ENCODE data around the gene SLC25A19.

SLC25A19 gene

DNA sequence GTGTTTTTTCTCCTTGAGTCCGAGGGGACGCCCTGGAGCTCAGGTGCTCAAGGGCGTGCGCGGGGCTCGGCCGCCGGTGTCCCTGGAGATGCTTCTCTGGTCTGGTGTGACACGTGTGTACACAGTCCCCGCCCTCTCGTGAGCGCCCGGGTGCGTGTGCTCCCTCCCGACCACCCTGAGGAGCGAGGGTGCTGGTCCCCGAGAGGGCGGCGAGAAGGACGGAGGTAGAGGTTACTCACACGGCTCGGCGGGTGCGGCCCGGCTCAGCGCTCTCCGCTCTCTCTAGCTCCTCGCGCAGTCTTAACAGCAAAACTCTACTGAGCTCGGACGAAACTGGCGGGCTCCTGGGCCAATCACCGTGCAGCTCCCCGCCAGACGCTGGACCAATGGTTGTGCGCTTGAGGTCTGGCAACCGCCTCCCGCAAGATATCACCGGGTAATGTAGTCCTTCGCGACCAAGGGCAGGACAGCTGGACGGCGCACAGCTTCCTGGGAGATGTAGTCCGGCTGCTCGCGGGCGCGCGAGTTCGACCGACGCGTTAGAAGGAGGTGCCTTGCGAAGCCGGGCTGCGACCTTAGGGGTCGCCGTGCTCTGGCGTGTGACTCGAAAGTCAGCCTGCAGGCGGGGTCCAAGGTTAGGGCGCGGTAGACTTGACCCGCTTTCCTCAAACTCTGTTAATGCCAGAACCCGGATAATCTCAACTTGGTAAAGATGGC lies at the start of gene SLC25A19:
SLC25A19 (minus strand) TSS at position 319 of the 717 bp plus-strand sequence. CDS start 2,669 bp downstream, outside the sequence.
- no peak for FAIRE-seq

DNA sequence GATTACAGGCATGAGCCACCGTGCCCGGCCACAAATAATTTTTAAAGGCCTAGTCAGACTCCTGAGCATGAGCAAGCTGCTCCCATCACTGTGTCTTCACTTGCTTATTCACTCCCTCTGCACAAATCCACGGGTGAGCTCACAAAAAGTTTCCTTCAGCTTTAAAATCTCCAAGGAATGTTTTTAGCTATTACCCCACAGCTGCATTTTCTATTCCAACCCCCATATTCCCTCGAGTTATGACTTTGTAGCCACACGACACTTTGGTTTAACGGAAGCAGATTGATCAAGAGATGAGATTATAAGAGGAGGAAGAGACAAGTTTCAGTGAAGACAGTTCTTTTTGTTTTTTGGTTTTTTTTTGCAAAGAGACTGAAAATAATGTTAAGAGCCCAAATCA lies 49.1 kb upstream of the SLC25A19 start:
- FAIRE-seq = no peak

DNA sequence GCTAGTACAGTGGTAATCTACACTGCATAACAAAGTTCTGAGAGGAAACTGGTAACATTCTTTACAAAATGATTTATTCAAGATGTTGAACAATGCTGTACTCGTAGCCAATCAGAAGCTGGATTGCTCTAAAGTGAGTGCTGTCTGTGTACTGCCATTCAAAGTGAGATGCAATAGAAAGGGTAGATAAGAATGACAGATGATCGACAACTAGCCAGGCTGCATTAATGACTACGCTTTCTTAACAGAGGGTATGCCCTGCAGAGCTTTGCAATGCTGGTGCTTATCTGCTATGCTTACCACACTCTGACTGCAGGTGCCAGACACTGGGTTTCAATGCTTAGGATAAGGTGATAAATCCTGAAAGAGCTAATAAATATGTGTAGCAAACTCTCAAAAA lies 46.1 kb upstream of the SLC25A19 start:
- no peak for FAIRE-seq

DNA sequence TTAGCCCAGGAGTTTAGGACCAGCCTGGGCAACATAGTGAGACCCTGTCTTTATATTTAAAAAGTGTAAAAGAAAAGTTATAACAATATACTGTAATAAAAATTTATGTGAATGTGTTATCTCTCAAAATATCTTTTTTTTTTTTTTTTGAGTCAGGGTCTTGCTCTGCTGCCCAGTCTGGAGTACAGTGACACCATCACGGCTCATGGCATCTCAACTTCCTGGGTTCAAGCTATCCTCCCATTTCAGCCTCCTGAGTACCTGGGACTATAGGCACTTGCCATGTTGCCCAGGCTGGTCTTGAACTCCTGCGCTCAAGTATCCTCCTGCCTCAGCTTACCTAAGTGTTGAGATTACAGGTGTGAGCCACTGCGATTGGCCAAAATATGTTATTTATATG lies 45.5 kb upstream of the SLC25A19 start:
- FAIRE-seq = no peak

DNA sequence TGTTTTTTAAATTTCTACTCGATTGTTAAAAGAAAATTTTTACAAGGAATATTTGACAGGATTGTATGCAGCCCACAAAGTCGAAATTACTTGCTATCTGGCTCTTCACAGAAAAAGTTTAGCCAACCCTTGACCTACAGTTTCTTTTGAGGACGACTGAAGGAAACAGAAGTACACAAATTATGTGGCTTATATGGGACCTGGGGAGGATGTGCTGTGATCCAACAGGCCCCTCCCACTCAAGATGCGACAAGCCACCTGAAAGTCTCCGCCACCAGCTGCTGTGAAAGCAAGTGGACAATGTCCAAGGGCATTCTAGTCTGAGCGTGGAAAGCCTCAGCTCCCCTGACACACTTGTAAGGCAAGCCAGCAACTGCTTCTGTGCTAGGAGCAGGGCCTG lies 42.4 kb upstream of the SLC25A19 start:
- FAIRE-seq = no peak

DNA sequence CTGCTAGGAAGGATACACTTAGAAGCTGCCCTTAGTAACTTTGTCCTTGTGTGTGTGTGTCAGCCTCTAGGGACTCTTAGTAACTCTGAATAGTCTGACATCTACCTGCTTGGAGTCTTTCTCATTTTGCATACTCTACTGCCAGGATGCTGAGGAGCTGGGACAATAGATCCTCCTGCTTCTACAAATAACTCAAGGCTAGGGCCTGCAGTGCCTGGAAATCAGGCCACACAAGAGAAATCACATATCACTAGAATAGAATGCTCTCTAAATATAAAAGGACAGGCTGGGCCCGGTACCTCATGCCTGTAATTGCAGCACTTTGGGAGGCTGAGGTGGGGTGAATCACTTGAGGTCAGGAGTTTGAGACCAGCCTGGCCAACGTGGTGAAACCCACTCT lies 38.5 kb upstream of the SLC25A19 start:
- FAIRE-seq = no peak

DNA sequence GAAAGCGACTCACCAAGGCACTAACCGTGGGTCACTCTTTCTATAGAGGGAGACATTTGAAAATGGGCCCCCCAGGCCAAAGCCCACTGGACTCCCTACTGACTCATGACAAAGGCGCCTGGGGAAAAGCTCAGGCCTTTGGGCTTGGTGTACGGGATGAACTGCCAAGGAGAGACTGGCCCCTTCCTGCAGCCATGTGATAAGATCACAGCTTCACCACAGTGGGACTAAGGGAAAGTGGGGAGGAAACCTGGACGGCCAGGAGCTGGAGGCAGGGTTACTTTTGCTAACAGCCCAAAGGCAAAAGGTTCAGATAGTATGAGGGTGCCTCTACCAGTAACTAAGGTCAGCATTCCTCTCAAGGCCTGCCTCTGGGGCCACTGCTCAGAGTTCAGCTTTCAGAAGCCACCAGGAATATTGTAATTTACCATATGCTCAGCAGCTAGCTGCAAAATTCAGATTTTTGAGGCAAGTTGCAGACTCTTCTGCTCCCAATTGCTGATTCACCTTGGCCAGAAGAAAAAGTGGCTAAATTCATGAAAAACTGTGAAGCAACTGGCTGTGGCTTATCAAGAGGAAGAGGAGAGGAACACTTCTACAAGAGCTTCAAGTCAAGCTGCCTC lies 37.1 kb upstream of the SLC25A19 start:
- FAIRE-seq = no peak

DNA sequence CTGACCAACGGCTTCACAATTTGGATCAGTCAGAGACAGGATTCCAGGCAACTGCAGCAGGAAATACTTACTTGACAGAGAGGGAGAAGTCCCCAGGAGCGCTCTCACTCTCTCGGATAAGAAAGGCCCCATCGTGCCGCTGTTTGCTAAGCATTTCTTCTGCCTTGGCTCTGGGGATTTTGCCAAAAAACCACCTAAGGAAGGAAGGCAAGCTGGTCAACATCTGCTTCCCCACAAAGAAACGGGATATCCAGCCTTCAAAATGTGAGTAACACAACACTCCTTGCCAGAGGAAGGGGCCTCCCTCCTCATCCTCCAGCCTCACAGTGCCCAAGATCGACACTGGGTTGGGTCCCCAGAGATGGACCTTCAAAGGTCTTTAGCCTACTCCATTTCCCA lies 36.6 kb upstream of the SLC25A19 start:
- no peak for FAIRE-seq

DNA sequence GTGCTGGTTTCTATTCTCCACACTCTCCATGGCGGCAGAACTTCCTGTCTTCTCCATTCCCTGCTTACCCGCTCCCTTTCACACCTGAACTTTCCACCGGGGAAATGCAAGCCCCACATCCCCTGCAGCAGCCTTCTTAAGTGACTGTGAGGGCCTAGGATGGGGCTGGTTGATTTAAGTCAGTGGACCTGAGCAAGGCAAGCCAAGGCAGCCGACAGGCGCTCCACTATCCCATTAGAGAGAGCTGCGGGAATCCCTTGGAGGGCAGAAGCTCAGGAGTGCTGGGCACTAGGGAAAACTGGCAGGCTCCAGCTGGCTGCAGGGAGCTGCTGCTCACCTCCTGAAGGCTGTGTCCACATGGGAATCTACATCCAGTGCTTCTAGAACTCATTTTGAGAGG lies 36.1 kb upstream of the SLC25A19 start:
- no peak for FAIRE-seq

DNA sequence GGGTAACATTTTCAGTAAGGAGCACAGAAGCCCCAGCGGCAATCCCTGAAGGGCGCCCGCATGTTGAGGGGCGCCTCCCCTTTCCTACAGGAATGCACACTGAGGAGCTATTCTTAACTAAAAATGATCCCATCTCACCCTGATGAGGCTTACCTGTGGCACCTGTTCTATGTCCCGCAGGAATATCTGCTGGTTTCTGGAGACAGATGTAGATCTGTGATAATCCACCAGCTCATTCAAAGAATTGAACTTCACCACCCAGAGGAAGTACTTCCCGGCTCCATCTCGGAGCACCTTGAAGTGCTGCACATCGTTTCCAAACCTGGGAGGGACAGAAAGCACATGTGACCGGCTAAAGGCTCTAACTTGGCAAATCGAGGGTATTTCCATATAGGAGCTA lies 32.3 kb upstream of the SLC25A19 start:
- FAIRE-seq = no peak

DNA sequence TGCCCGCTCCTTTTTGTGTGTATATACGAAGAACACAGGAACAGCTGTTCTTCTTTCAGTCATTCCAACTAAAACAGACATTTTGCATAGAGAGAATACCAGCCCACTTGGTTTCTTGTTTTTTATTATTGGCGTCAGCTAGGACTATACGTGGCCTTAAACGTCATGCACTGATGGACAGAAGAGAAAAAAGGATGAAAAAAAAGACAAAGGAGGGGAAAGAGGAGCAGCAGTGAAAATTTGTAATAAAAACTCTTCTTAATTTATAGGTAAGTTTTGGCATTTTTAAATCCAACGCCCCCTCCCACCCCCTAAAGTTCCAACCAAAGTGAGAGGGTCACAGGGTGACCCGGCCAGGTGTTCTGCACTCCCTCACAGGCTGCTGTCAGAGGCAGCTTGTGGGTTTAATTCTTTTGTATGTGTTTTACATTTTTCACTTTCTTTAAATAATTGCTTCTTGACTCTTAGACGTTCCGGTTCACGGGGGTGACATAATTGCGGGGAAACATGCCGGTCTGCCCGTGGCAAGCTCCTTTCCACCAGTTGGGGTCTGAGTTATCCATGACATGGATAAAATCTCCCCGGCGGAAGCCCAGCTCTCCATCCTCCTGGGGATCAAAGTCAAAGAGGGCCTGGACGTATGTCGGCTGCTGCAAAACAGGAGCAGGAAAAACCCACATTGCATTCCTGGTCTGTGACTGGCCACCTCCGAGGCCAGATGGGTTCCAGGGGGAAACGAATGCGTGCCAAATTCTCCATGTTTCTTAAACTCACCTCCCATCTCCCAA lies 30.9 kb upstream of the SLC25A19 start:
- FAIRE-seq = no peak

DNA sequence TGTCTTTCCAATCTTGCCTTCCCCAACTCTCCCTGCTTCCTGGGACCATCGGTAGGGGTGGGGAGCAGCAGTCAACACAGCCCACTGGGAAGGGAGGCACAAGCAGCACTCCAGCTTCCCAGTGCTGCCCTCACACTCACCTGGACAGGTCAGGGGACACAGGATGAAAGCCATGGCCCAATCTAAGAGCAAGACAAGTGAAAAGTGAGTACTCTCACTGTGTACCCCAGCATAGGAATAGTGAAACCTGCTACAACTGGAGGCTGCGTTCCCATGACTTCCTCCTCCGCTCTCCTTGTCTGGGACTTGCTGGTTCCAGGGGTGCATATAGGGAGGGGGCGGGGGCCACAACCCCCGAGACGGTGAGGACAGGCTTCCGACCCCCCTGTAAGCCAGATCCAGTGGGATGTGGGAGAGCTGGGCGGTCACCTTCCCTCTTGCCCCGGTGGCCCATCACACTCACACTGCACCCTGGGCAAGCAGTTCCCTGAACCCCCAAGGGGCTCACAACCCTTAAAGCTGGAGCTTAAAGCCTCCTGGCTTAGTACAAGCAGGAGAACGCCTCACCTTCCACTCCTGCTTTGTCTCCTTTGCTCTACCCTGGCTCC lies 29.5 kb upstream of the SLC25A19 start:
- FAIRE-seq = no peak

DNA sequence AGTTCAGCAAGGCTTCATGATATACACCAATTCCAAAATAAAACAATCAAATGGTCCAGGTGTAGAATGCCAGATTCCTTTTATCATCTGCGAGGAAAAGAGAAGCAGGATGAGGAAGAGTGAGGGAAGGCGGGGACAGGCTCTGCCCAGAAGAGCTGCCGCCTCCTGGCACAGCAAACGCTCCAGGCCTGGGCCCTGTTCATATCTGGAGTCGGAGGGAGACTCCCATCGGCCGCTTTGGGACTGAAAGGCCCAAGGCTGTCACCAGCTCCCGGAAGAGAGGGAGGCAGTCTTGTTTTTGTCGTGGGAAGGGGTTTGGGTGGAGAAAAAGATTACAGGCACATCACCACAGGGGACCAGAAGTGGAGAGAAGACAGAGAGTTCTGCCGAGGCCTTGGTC lies 29.0 kb upstream of the SLC25A19 start:
- no peak for FAIRE-seq

DNA sequence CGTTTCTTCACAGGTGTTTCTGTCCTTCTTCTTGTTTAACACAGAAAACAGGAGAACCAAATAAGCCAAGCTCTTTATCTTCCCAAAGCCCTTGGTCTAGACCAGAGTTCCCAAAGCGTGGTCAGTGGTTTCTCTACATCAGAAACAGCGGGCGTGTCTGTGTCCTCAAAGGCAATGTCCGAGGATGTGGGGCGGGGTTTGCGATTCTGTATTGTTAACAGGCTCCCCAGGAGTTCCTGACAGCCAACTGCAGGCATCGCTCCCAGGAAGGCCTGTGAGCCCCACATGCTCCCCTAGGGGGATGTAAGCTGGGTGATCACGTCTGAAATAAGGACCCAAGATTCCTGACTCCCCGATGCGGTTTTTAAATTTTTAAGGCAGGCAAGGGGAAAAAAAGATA lies 28.4 kb upstream of the SLC25A19 start:
- FAIRE-seq = no peak

DNA sequence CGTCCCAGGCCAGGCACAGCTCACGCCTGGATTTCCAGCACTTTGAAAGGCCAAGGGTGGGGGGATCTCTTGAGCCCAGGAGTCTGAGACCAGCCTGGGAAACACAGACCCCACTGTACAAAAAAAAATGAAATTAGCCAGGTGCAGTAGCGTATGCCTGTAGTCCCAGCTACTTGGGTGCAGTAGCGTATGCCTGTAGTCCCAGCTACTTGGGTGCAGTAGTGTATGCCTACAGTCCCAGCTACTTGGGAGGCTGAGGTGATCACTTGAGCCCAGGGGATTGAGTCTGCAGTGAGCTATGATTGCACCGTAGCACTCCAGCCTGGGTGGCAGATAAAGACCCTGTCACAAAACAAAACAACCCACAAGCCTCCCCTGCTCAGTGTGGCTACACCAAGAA lies 27.0 kb upstream of the SLC25A19 start:
- no peak for FAIRE-seq

DNA sequence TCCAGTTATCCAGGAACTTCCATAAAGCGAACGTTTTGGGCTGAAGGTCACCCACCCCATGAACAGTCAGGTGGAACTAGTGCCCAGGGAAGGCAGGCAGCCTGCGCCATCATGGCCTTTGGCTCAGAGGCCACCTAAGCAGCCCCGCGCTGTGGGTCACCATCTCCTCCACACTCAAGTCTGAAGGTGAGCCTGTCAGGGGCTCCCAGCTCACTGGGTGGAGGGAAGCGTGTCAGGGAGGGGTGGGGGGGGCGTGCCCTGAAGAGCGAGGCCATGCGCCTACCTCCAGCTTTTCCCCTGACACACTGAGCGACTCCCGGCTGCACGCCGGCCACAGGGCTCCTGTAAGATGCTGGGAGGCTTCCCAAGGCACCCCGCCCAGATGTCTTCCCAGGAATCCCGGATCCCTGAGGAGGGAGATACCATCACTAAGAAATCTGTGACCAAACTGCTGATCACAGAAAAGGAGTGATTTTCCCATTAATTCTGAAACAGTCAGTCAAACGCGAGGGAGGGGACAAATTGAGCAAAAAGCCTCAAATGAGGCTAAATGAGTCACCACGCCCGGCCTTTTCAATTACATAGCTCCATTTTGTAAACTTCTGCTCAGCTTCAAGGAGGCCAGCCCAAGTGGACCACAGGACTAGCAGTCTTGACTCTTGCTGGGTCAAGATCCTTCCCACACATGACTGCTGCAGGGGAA lies 26.5 kb upstream of the SLC25A19 start:
- no peak for FAIRE-seq

DNA sequence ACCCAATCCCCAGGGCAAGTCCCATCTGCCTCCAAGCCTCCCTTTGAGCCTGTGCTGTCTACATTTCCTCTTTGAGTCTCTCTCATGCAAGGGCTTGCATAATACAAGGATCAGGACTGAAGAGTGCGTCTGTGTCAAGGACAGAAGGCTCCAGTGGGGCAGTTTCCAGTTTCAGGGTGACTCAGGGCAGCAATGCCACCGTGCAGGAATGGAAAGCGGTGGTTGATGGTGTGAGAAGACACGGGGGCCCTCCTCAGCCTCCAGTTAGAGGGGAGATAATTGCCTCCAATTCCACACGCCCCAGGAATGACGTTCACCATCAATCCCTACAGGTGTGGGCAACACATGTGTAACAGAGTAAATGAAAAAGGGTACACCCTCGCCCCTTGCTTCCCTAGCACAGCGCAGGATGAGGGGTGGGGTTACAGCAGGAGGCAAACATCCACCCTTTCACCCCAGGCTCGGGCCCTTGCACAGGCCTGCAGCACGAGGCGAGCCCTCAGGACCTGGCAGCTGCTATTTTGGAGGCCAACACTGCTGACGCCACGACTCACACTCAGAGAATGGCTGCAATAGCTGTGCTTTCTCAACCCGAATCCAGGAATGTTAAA lies 24.8 kb upstream of the SLC25A19 start:
- FAIRE-seq = no peak

DNA sequence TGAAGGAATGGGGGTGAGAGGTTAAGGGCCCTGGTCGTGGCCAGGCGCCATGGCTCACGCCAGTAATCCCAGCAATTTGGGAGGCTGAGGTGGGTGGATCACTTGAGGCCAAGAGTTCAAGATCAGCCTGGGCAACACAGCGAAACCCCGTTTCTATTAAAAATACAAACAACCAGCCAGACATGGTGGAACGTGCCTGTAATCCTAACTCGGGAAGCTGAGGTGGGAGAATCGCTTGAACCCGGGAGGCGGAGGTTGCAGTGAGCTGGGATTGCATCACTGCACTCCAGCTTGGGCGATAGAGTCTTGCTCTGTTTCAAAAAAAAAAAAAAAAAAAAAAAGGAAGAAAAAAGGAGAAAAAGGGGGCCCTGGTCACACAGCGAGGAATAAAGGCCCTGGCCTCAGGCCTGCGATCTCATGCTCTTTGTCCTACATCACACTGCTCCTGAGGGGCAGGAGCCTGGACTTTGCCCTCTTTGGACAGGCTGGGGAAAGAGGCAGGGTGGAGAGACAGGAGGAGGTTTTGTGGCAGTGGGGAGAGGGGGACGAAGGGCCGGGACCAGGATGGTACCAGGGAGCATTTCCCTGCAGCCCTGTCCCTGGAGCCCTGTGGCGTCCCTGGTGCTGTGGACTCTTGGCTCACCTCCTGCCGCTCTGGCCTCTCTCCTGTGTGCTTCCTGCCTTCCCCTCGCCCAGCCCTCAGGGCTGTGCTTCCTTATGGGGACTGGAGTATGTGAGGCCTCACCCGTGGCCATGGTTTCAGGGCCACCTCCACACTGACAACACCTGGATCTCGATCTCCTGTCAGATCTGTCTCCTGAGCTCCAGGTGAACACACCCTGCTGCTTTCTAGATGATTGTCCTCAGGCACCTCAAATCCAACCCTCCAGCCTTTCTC lies 19.7 kb upstream of the SLC25A19 start:
- FAIRE-seq = no peak

DNA sequence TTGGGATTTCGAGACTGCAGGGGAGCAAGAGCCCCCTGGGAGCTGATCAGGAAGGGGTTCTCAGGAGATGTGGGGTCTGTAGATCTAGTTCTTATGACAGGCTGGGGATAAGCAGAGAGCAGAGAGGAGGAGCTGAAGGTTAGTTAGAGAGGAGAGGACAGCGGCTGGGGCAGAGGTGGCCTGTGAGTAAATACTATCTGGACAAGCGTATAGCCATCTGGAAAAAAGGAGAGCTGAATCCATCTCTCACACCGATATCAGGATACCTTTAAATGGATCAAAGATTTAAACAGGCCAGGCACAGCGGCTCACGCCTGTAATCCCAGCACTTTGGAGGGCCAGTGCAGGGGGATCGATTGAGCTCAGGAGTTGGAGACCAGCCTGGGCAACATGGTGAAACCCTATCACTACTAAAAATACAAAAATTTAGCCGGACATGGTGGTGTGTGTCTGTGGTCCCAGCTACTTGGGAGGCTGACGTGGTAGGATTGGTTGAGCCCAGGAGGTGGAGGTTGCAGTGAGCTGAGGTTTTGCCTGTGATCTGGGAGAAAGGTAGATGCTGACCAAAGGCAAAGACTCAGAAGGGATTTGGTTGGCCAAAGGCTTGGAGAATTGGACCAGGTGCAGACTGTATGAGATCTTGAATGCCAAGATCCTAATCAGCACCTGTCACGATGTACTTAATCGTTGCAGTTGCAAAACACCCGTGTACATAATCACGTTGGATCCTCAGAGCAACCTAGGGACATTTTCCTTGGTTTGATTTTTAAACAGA lies 18.9 kb upstream of the SLC25A19 start:
- FAIRE-seq = no peak

DNA sequence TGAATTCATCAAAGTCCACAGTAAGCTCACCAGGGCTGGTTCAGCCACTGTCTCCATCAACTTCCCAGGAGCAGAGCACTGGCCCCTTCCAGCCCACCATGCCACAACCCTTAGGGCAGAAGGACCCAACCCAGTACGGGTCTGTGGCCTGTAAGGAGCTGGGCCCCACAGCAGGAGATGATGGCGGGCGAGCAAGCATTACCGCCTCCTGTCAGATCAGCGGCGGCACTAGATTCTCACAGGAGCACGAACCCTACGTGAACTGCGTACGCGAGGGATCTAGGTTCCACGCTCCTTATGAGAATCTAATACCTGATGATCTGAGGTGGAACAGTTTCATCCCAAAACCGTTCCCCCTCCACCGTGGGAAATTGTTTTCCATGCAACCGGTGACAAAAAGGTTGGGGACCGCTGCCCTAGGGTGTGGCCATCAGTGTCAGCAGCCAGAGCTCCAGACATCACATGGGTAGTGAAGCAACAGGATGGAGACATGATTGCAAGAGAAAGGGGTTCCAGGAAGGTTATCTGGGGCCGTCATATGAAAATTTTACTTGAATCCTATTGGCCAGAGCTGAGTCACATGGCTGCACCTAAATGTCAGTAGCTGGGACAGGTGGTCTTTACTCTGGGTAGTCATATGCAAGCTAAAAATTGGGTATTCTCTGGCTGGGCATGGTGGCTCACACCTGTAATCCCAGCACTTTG lies 12.4 kb upstream of the SLC25A19 start:
- no peak for FAIRE-seq
